HG02885 (cell line): ENCODE measurements around the gene BBS5.
"Not testable (repeated sequence)": the region's sequence is repeated elsewhere in the genome, so short reads cannot be mapped to it uniquely, and the experiment has no call there.

Experiments
- ATAC-seq: cut with Tn5 transposase; IDR thresholded peaks from one replicate; pipeline ENCODE4 v1.9.1; 2021; ENCODE audit warnings: mild to moderate bottlenecking; ENCODE audit not compliant: unreplicated experiment, poor library complexity

Gene BBS5

DNA sequence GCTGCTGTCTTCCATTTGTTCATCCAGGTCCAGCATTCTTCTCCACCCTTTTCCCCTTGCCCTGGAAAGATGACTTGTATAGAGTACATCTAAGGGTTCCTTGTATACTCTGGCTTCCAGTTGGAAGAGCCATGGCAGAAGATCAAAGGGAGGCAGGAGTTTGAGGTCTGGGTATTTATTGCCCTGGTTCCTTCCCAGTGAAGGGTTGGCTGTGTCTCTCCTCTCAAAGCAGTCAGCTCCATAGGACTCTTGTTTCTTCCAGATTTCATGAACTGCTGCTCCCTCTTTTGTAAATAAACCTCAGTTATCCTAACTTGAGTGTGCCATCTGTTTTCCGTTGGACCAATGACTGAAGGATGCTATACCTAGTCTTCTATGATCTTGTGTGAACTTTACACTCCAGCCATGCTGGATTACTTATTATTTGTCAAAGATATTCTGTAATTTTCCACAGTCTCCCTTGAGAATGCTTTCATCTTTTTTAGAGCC lies 6.4 kb downstream of the BBS5 start:
- ATAC-seq, result no peak

DNA sequence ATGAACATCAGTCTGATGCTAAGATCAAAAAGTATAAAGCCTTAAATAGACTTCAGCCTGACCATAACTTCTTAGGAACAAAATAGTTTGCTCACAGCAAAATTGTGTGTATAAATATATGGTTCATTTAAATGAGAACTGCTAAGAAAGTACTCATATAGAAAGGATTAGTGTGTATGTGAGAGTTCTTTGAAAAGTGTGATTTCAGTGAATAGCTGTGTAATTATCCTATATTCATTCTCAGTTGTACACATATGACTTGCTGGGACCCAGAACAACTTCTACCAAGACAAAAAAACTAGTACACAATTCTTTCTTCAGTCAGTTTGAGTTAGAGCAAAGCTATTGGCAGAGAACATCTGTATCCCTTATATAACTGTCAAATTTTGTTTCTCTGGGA lies 7.2 kb downstream of the BBS5 start:
- ATAC-seq, result no peak

DNA sequence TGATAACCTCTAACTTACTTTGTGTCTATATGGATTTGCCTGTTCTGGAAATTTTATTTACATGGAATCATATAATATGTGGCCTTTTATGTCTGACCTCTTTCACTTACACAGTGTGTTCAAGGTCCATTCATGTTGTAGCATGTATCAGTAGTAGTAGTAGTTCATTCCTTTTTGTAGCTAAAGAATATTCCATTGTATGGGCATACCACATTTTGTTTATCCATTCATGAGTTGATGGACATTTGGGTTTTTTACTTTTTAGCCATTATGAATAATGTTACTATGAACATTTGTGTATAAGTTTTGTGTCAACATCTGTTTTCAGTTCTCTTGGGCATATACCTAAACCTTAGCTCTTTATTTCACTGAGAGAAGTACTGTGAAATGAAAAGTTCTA lies 11.5 kb downstream of the BBS5 start:
- no peak for ATAC-seq

DNA sequence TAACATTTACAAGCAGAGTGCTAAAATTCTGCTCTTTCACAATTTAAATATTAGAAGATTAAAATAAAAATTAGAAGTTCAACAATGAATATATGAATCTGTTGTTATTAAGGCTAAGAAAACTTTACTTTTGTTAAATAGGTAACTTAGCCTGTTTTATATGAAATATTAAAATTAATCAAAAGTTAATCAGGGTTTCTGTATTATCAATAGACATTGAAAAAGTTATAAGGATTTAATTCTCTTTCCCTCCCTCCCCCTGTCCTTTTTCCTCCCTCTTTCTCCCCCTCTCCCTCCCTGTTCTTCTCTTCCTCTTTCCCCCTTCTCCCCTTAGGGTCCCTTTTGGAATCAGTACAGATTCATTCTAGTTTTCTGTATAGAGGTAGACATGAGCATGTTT lies 12.1 kb downstream of the BBS5 start:
- no peak for ATAC-seq

- no peak for ATAC-seq
Observed at GRCh38 chr2:169493360-169493759, 14.1 kb downstream of the BBS5 start.

GRCh38 chr2:169495310-169495928 lies 16.1 kb downstream of the BBS5 start:
- ATAC-seq, result no peak

- ATAC-seq, result no peak
Observed at GRCh38 chr2:169504651-169505050, 25.4 kb downstream of the BBS5 start.

- ATAC-seq, result no peak
Observed at GRCh38 chr2:169507698-169508097, 28.4 kb downstream of the BBS5 start.

GRCh38 chr2:169509298-169509885 lies 30.1 kb downstream of the BBS5 start, which contains the start of gene KLHL41:
Gene KLHL41 (plus strand): TSS chr2:169509702. CDS start chr2:169509779, 77 bp downstream.
- ATAC-seq, result no peak

- ATAC-seq, result no peak
Observed at GRCh38 chr2:169509955-169510354, 30.7 kb downstream of the BBS5 start.

GRCh38 chr2:169510496-169510895 lies 31.2 kb downstream of the BBS5 start:
- ATAC-seq, result no peak

DNA sequence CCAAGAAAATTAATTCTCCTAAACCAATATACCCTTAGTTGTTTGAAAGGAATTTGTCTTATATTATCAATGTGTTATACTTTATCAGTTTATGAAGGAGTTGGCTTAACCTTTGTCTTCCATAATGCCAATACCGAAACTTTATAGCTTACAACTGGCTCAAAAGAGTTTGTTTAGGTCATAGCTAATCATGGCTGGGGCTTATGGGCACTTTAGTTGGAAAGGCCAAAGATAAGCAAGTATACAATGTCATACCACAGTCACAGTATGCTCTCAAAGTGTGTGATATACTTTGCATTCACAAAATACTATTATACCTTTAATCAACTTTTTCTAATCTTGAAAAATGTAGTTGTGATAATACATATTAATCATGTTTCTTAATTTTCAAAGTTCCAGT lies 32.5 kb downstream of the BBS5 start:
- ATAC-seq, result no peak

DNA sequence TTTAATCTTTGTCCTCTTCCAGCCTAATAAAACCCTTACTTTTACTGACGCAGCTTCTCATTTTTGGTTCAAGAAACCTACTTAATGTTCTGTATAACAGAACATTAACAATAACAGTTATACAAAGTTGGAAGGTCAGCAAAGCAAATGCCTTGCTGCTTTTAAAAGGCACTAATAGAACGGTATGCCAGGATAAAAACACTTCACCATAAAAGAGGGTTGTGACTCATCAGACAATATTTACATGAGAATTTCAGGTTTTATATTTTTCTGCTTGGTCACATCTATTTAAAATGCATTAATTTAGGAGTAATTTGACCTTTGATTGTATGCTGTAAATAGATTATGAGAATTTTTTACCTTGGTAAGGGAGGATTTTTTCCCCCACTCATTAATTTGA lies 33.2 kb downstream of the BBS5 start:
- no peak for ATAC-seq

GRCh38 chr2:169513094-169513493 lies 33.8 kb downstream of the BBS5 start:
- no peak for ATAC-seq

- ATAC-seq, result no peak
Observed at GRCh38 chr2:169513926-169514325, 34.6 kb downstream of the BBS5 start.

DNA sequence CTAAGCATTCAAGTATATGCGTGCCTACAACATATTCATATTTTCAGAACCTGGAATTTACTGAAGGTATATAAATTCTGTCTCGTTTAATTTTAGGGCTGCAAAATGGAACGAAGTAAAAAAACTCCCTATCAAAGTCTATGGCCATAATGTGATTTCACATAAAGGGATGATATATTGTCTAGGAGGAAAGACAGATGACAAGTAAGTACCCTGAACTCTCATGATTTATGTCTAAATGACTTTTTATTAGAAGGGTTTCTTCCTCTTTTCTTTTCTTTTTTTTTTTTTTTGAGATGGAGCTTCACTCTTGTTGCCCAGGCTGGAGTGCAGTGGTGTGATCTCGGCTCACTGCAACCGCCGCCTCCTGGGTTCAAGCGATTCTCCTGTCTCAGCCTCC lies 35.5 kb downstream of the BBS5 start:
- ATAC-seq, result not testable (repeated sequence)

DNA sequence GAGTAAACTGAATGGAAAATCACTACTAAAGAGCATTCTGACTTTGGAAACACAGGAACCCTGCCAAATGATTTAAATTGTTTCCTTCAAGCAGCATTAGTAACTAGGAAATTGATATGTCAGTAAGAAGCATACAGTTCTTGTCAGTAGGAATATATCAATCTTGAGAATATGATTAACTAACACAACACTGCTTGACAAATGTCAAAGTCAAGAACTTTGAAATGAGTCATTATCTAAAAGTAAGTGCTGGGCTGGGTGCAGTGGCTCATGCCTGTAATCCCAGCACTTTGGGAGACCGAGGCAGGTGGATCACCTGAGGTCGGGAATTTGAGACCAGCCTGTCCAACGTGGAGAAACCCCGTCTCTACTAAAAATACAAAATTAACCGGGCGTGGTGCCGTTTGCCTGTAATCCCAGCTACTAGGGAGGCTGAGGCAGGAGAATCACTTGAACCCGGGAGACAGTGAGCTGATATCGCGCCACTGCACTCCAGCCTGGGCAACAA lies 37.2 kb downstream of the BBS5 start:
- not testable (repeated sequence) for ATAC-seq

DNA sequence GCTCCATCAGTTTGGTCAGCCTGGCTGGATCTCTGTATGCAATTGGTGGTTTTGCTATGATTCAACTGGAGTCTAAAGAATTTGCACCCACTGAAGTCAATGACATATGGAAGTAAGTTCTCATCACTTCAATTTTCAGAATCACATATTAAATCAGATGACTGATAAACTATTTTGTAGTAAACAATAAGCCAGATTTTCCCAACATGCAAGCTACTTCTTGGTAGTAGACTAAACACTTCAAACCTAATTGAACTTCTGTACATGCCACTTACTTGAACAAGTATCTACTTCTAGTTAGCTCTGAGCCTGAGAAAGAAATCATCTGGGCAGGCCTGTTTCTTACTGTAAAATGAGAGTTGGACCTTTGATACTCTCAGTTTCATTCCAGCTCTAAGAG lies 41.6 kb downstream of the BBS5 start:
- no peak for ATAC-seq

GRCh38 chr2:169523681-169524080 lies 44.4 kb downstream of the BBS5 start:
- ATAC-seq, result no peak

DNA sequence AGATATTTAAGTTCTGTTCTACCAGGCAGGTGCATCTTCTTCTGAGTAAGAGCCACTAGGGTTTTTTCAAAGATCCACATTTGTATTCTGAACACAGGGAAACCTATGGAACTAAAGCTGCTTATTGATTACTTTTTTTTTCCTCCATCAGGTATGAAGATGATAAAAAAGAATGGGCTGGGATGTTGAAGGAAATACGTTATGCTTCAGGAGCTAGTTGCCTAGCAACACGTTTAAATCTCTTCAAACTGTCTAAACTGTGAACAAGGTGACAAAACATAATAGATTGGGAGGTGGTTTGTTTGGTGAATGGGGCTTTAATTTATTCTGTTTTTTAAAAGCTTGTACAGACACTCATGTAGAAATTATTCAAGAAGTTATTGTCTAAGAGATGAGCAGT lies 46.1 kb downstream of the BBS5 start:
- ATAC-seq, result no peak

GRCh38 chr2:169526451-169526850 lies 47.2 kb downstream of the BBS5 start:
- ATAC-seq, result no peak

DNA sequence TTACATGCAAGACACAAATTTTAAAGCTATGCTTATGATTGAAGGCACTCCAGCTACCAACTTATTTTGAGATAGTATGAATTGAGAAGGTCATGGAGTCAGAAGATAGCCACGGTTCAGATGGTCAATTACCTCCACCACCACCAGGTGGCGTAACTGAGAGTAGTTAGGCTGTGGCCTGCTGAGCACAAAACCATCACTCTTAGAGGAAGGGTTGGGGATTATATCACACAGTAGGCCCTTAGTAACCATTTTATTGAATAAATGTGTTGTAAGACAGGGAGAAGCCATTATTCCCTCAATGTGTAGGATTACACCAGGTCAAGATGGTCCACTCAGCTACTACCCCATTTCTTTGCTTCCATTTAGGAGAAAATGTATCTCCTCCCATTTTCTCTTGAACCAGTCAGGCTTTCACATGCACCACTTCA lies 49.0 kb downstream of the BBS5 start:
- peak; percentile 85 for ATAC-seq
